ENCODE results near the gene BCAS3.

GRCh38 chr17:61136296-61136695, 458.6 kb downstream of the BCAS3 start:
- TF ChIP-seq CTCF (IDR thresholded peaks at IDR 0.05), result no peak
- no peak for TF ChIP-seq POLR2A (IDR thresholded peaks at IDR 0.05)
